ENCODE data around the gene CYTIP. TPM values are rescaled to one million over a fixed set of nuclear protein-coding genes. Genes with fewer than 3 reads are reported as not detected.

Gene CYTIP
- polyA plus RNA-seq, 2 of the 4 experiments (the other 2 are of a cell fraction): 0.34 TPM; not detected in 1

DNA sequence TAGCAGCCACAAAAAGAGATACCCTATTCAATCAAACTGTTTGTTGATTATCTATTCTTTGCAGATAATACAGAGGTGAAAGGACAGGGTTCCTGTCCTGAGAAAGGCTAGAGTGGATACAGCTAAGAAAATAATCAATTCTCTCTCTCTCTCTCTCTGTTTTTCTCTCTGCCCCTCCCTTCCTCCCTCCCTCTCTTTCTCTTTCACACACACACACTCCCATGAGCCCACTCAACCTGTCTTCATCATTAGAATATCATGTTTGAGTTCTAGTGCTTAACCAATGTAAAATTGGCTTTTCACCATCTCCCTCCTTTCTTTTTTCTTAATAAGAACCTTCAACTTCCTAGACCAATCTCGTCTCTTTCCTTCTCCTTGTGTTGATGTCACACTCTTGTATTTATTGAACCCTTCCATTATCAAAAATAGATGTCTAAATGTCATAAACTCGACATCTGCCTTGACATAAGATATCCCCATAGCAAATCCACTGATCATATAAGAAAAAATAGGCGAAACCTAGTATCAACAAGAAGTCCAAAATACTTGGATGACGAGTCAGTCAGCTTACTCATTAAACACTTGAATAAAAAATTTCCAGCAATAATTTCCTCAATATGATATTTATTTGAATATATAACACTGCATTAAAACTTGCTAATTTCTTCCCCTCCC lies 42.8 kb upstream of the CYTIP start:
- ChIA-PET POLR2A (no interaction called here), CTCF (no interaction called here)
- Histone ChIP-seq H3K27ac (no peak overlapping the region), H3K9me3 (no peaks in the 10 kb centered on the region), H3K4me2 (peak overlapping the region; percentile 36), H3K4me1 (peaks cover 34% of the 10 kb centered on the region), H3K4me3 (no peak overlapping the region)
- no peak for DNase-seq (ENCODE audit: low read depth in 1 of 2, low spot score in 1 of 2)
- TF ChIP-seq, protein P1, sequence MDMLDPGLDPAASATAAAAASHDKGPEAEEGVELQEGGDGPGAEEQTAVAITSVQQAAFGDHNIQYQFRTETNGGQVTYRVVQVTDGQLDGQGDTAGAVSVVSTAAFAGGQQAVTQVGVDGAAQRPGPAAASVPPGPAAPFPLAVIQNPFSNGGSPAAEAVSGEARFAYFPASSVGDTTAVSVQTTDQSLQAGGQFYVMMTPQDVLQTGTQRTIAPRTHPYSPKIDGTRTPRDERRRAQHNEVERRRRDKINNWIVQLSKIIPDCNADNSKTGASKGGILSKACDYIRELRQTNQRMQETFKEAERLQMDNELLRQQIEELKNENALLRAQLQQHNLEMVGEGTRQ (IDR thresholded peaks at IDR 0.05): no peak
- TF ChIP-seq BHLHE40 (IDR thresholded peaks at IDR 0.05; ENCODE audit: low read depth, low read length): no peak
- TF ChIP-seq FOSL2 (IDR thresholded peaks at IDR 0.05): no peak
- peak; percentile 14; the same call in 1 of the 2 replicates for TF ChIP-seq FOSL2 (CRISPR knock-in tag; IDR thresholded peaks at IDR 0.05)
- TF ChIP-seq, protein P2, sequence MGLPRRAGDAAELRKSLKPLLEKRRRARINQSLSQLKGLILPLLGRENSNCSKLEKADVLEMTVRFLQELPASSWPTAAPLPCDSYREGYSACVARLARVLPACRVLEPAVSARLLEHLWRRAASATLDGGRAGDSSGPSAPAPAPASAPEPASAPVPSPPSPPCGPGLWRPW (IDR thresholded peaks at IDR 0.05): no peak
- TF ChIP-seq ZSCAN20 (CRISPR knock-in tag; IDR thresholded peaks at IDR 0.05): no peak
- TF ChIP-seq NR3C1 (IDR thresholded peaks at IDR 0.05): no peak
- TF ChIP-seq CBX2 (IDR thresholded peaks at IDR 0.05; ENCODE audit: borderline replicate concordance, low read depth): no peak
- no peak for TF ChIP-seq SREBF2 (IDR thresholded peaks at IDR 0.05)
- ATAC-seq: no peak
- whole genome bisulfite sequencing (ENCODE audit: missing lambda C conversion rate): 50% methylated on average over 4 of the region's 4 CpGs
- FAIRE-seq: no peak

DNA sequence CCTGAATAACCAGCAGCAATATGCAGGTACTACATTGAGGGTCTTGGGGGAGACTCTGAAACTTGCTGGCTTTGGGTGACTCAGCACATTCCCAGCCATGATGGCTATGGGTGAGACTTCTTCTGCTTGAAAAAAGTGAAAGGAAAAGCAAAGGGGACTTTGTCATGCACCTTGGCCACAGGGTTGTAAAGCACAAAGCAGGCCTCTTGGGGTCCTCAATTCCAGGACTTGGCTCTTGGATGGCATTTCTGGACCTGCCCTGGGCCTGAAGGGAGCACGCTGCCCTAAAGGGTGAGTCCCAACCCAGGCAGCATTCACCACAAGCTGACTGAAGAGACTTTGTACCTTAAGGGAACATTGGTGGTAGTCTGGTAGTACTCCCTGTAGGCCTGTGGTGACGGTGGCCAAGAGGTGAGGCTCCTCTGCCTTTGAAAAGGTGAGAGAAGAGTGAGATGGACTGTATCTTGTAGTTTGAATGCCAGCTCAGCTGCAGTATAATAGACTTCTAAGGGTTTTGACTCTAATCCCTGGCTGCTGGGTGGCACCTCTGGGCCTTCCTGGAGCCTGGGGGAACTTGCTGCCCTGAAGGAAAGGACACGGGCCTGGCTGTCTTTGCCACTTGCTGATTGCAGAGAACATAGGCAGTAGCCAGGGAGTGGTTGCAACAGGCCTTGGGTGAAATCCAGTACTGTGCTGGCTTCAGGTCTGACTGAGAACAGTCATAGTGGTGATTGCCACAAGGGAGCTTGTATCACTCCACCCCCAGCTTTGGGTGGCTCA lies 36.5 kb upstream of the CYTIP start:
- ChIA-PET POLR2A (no interaction called here), CTCF (no interaction called here)
- no peaks in the 10 kb centered on the region for H3K4me1 ChIP-seq
- no peak overlapping the region for H3K4me3 ChIP-seq
- no peaks in the 10 kb centered on the region for H3K9me3 ChIP-seq
- WGBS (ENCODE audit: missing lambda C conversion rate): 69% methylated on average over 3 of the region's 3 CpGs
- TF ChIP-seq NFE2L2 (conservative IDR thresholded peaks at IDR 0.05; ENCODE audit: low read length) (peak; percentile 86), HOXB13 (CRISPR knock-in tag; IDR thresholded peaks at IDR 0.05; ENCODE audit: low read depth) (no peak), HDAC2 (IDR thresholded peaks at IDR 0.05) (no peak), EHMT2 (IDR thresholded peaks at IDR 0.05; ENCODE audit: low read depth) (no peak), KDM1A (IDR thresholded peaks at IDR 0.05; ENCODE audit: low read depth) (no peak), MAFK (IDR thresholded peaks at IDR 0.05; ENCODE audit: partially characterized antibody) (peak; percentile 61), HOXB5 (CRISPR knock-in tag; IDR thresholded peaks at IDR 0.05) (no peak), FOSB (CRISPR knock-in tag; IDR thresholded peaks at IDR 0.05) (no peak)
- no peak for ATAC-seq
- no peak for FAIRE-seq
- no peak for DNase-seq (ENCODE audit: low read depth in 1 of 2, low spot score in 1 of 2)
- H3K4me2 ChIP-seq: no peak overlapping the region
- H3K27ac ChIP-seq: no peak overlapping the region

DNA sequence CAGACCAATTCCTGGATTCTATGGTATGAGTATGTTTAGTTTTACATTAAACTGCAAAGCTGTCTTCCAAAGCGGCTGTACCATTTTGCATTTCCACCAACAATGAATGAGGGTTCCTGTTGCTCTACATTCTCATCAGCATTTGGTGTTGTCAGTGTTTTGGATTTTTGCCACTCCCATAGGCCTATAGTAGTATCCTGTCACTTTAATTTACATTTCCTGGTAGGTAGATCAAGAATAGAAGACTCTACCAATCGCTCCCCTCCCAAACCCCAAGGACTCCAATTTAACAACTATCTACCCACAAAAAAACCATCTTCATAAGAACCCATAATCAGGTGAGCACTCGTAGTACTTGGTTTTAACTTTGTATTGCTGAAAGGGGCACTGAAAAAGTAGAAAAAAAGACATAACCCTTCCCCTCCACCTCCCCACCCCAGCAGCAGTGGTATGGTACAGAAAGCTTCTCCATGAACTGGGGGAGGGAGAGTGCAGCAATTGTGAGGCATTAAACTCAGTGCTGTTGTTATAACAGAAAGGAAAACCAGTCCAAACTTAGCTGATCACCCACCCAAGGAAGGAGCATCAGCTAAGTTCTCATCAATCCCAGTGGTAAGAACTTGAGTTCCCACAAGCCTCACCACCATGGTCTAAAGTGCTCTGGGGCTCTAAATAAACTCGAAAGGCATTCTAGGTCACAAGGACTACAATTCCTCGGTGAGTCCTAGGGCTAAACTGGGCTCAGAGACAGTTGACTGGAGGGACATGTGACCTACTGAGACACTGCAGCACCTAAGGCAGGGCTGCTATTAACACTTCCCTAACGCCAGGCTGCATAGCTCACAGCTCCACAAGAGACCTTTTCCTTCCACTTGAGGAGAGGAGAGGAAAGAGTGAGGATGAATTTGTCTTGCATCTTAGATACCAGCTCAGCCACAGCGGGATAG lies 35.5 kb upstream of the CYTIP start:
- TF ChIP-seq EHF (CRISPR knock-in tag; IDR thresholded peaks at IDR 0.05): no peak
- TF ChIP-seq, protein P3, sequence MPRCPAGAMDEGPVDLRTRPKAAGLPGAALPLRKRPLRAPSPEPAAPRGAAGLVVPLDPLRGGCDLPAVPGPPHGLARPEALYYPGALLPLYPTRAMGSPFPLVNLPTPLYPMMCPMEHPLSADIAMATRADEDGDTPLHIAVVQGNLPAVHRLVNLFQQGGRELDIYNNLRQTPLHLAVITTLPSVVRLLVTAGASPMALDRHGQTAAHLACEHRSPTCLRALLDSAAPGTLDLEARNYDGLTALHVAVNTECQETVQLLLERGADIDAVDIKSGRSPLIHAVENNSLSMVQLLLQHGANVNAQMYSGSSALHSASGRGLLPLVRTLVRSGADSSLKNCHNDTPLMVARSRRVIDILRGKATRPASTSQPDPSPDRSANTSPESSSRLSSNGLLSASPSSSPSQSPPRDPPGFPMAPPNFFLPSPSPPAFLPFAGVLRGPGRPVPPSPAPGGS (IDR thresholded peaks at IDR 0.05): no peak
- TF ChIP-seq, protein P4, sequence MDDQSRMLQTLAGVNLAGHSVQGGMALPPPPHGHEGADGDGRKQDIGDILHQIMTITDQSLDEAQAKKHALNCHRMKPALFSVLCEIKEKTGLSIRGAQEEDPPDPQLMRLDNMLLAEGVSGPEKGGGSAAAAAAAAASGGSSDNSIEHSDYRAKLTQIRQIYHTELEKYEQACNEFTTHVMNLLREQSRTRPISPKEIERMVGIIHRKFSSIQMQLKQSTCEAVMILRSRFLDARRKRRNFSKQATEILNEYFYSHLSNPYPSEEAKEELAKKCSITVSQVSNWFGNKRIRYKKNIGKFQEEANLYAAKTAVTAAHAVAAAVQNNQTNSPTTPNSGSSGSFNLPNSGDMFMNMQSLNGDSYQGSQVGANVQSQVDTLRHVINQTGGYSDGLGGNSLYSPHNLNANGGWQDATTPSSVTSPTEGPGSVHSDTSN (IDR thresholded peaks at IDR 0.05): no peak
- TF ChIP-seq FOSL2 (IDR thresholded peaks at IDR 0.05): no peak
- no peak for TF ChIP-seq FOSL2 (CRISPR knock-in tag; IDR thresholded peaks at IDR 0.05)
- no peak for TF ChIP-seq ESRRA (IDR thresholded peaks at IDR 0.05; ENCODE audit: borderline replicate concordance, low read length)
- H3K4me3 ChIP-seq: no peak overlapping the region
- DNase-seq (ENCODE audit: low read depth in 1 of 2, low spot score in 1 of 2) (no peak), FAIRE-seq (no peak), ATAC-seq (no peak)
- no peaks in the 10 kb centered on the region for H3K9me3 ChIP-seq
- CTCF ChIA-PET: interaction anchor here (1.0 to 2.4 kb wide), 2 partner anchors 13 to 143 kb away, joined by 3 to 6 read pairs; no protein-coding TSS in a partner anchor
- no peaks in the 10 kb centered on the region for H3K4me1 ChIP-seq
- WGBS (ENCODE audit: missing lambda C conversion rate): 72% methylated on average over 7 of the region's 7 CpGs
- POLR2A ChIA-PET: no interaction called here
- H3K27ac ChIP-seq: no peak overlapping the region
- no peak overlapping the region for H3K4me2 ChIP-seq

Data from A549 (cell line).